ENCODE results near the gene CELA3B.
"Not testable (repeated sequence)": the region's sequence is repeated elsewhere in the genome, so short reads cannot be mapped to it uniquely, and the experiment has no call there.

Gene CELA3B, protein sequence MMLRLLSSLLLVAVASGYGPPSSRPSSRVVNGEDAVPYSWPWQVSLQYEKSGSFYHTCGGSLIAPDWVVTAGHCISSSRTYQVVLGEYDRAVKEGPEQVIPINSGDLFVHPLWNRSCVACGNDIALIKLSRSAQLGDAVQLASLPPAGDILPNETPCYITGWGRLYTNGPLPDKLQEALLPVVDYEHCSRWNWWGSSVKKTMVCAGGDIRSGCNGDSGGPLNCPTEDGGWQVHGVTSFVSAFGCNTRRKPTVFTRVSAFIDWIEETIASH

DNA sequence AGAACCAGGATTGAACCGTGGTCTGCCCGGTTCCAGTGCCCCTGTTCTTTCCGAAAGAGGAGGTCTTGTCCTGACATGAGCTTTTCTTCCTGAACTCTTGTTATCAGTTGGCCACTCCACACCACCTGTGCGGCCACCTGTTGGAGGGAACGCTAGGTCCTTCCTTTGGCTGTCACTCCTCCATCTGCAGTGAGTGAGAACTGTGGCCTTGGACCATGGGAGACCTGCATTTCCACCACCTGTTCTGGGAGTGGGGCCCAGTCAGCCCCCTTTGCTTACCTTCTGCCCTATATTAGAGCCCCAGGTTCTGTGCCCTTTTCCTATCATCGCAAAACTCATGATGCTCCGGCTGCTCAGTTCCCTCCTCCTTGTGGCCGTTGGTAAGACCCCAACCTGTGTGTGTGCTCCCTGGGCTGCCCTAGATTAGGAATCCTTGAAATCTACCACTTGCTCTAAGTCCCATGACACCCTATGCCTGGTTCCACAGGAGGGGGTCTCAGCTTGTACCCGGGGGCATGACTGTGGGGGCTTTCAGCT, at the start of gene CELA3B:
Gene CELA3B, plus strand, starts transcription at position 320 of the 537 bp plus-strand sequence. Its CDS starts 18 bp downstream, at position 338.
- DNase-seq (ENCODE audit: low spot score) = not testable (repeated sequence)

DNA sequence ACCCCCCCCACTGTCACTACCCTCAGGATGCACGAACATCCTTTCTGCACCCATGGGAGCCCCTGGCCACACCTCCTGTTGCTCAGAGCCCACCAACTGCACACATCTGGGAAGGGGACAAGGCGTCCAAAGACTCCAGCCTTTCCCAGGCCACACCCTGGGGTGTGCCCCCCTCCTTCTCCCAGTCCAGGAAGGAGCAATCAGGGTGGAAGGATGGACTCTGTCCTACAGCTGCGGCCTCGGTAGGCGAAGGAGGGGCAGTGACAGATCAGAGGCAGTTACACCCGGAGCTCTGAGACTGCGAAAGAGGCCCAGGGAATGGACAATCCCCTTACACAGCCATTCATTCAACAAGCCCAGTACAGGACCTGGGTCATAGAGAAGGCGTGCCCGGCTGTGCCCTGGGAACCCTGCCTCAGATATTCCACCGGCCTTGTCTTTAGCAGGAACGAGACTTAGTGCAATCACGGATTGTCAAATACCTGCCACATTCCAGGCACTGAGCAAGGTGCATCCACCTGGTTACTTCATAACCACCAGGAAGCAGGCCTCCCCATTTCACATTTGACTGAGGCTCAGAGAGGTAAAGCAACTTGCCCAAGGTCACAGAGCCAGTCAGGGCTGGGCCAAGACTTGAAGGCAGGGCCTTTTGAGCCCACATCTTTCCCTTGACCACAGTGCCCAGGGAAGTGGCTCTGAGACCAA, 49.1 kb upstream of the CELA3B start:
- DNase-seq (ENCODE audit: low spot score) = peak; percentile 79

DNA sequence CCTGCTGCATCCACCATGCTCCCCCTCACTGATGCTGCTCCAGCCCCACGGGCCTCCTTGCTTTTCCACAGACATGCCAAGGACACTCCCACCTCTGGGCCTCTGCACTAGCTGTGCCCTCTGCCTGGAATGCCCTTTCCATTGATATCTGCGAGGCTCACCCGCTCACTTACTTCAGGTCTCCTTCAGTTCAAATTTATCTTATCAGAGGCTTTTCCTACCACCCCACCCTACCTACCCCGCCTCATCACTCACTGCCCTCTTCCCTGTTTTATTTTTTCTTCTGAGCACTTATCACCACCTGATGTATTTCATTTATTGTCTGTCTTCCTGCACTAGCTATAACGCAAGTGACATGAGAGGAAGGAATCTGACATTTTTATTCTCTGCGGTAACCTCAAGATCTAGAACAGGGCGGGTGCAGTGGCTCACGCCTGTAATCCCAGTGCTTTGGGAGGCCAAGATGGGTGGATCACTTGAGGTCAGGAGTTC, 46.7 kb upstream of the CELA3B start:
- no peak for DNase-seq (ENCODE audit: low spot score)

DNA sequence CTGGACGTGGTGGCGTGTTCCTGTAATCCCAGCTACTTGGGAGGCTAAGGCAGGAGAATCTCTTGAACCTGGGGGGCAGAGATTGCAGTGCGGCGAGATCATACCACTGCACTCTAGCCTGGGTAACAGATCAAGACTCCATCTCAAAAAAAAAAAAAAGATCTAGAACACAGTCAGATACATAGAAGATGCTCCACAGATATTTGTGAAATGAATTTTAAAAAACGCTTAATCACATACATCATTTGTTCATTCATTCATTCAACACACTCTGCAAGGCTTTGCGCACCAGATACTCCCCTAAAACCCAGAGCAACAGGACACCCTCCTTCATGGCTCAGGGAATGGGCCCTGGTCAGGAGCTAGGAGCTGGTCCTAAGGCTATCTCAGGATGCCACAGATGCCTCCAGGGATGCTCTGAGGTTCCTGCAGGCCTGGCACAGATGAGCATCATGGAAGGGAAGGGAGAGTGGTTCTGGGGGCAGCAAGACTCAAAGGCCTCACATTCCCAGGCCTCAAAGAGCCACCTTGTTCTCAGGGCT, 46.1 kb upstream of the CELA3B start:
- no peak for DNase-seq (ENCODE audit: low spot score)

DNA sequence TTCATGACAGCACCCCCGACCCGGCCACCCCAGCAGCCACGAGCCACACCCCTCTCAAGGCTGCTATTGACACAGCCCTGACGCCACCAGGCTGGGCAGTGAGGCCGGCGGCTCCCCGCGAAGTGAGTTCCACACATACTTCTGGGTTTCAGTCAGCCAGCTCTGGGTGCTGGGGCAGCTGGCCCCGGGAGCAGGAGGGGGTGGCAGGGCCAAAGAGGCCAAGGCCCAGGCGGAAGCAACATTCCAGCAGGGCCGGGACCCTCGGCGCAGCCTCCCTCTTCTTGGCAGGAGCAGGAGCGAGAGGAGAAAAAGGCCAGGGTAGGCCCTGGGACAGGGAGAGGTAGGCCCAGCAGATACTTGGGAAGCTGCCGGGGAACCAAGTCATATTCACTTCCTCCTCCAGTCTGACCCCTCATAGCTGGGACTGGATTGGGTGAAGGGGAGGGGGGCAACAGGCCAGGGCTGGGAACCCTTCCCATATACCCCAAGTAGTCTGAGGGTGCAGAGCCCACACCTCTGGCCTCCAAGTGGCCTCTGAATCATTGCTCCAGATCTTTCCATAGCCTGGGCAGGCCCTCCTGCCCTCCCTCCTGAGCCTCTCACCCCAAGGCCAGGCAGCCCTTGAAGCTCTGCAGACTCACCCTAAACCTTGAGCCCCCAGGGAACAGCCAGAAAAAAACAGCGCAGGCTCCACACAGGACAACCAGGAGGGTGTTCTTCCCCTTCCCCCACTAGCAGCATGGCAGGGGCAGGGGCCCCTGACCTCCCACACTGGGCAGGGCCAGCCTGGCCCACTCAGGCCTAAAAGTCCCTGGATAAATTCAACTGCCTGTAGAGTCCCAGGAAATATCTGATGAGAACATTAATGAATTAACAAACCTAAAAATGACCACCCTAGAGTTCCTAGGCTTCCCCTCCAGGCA, 45.4 kb upstream of the CELA3B start:
- DNase-seq (ENCODE audit: low spot score) = peak; percentile 84

DNA sequence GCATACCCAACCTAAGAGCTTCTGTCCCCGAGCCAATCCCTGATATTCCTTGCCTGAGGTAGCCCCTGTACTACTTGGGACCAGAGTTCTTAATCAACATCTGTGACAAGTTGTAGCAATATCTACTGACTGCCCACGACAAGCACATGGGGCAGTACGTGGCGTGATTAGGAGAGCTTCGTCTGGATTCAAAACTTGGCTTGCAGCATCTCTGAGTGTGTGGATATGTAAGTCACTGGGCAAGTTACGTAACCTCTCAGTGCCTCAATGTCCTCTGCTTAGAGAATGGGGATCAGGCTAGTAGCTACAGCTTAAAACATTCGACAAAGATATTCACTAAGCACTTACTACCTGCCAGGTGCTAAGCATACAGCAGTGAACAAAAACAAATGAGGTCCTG, 44.7 kb upstream of the CELA3B start:
- DNase-seq (ENCODE audit: low spot score) = peak; percentile 67

DNA sequence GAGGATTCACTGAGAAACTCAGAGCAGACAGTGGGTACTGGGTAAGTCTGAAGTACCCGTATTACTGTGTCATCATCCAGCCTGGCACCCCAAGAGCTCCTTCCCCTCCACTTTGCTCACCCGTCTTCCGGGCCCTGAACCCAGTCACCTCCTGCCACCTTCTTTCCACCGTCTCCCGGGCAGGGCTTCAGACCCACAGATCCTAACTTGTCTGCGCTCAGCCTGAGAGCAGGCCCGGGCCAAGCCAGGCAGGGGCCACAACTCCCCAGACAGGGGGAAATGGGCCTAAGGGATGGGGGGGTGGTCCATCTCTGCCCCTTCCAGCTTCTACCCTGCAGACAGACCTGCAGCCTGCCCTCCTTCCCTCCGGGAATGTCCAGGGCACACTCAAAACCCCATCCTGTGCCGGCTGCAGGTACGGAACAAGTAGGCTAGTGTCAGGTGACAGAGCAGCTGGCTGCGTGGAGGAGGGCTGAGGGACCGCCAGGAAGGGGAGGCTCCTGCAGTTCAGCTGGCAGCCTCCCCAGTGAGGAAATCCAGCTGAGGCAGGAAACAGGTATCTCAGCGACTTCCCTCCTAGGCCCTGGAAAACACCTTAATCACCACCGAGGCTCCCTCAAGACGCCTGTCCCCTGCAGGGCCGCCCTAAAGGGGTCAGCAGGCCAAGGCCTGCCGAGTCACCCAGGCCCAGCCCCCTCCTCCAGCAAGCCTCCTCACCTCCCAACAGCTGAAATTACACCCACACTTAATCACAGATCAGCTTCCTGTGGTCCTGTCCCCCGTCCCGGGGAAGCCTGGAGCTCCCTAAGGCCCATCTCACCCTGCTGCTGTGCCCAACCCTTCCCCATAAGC, 43.2 kb upstream of the CELA3B start:
- DNase-seq (ENCODE audit: low spot score) = no peak

DNA sequence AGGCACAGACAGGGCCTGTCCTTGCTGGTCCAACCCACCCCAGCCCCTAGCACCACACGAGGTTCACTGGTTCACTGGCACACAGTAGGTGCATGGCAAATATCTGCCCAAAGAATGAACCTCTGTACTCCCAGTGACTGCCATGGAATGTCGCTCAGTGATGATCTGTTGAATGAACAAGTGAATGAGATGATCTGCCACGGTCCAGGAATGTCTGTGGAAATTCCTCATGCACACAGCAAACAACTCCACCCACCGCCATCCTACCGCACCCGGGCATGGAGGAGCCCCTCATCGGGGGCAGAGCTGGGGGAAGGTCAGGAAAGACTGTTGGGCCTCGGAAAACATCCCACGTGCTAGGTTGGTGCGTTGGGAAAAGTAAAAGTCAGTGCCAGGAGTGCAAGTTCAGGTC, 41.4 kb upstream of the CELA3B start:
- peak; percentile 34 for DNase-seq (ENCODE audit: low spot score)

DNA sequence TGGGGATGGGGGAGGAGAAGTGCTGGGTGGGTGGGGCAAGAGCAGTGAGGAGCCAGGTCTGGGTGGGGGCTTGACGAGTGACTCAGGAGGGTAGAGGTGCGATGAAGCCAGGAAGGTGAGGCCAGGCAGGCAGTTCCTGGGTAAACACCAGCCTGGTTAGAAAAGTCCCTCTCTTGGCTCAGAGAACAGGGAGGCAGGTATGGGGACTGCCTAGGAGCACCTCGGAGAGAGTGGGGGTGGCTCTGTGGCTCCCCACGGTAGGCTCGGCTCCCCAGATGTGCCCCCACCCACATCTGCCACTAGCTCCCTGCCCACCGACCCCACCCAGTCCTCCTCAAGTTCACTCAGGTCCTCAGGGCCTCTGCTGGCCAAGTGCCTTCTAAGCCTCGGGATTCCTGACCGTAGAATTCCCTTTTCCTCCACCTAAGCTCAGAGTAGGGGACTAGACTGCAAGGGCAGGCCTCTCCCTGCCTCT, 40.9 kb upstream of the CELA3B start:
- no peak for DNase-seq (ENCODE audit: low spot score)

DNA sequence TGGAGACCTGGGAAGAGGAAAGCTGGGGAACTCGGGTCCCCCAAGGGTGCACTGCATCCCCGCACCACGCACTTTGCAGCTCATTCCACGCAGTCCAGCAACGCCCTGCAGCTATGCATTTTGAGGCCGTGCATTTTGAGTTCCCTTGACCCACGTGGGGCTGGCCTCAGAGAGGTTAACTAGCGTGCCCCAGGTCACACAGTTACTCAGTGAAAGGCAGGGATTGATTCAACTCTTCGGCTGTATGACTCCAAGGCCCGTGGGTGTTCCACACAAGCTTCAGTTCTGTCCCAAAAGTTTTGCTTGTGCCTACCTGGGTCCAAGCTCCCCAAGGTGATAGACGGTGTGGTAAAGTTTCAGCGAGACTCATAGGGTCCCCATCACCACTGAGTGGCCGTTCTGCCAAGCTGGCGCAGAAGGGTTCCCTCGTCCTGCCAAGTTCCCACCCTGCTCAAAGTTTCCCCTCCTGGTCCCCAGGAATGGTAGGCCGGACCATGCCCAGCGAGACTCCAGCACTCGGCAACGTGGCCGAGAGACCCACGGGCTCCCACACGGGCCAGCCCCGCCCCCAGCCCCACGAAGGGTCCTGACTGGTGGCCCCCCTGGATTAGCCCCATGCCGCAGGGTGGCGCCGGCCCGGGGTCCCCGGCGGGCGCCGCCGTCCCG, 40.3 kb upstream of the CELA3B start:
- no peak for DNase-seq (ENCODE audit: low spot score)

DNA sequence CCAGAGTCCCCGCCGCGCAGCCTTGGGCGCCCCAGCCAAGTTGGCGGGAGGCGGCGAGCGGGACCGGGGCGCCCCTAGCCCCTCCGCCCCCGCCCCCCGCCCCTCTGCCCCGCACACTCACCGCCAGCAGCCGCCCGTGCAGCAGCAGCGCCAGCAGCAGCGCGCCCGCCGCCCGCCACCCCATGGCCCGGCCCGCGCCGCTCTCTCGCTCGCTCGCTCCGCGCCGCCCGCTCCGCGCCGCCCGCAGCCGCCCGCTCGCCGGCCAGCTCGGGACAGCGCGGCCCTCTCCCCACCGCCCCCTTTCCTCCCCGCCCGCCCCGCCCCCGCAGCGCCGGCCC, 39.8 kb upstream of the CELA3B start, which contains the start of gene HSPG2:
Gene HSPG2, minus strand, starts transcription at position 277 of the 338 bp plus-strand sequence. Its CDS starts 93 bp downstream, at position 184.
- DNase-seq (ENCODE audit: low spot score) = no peak

DNA sequence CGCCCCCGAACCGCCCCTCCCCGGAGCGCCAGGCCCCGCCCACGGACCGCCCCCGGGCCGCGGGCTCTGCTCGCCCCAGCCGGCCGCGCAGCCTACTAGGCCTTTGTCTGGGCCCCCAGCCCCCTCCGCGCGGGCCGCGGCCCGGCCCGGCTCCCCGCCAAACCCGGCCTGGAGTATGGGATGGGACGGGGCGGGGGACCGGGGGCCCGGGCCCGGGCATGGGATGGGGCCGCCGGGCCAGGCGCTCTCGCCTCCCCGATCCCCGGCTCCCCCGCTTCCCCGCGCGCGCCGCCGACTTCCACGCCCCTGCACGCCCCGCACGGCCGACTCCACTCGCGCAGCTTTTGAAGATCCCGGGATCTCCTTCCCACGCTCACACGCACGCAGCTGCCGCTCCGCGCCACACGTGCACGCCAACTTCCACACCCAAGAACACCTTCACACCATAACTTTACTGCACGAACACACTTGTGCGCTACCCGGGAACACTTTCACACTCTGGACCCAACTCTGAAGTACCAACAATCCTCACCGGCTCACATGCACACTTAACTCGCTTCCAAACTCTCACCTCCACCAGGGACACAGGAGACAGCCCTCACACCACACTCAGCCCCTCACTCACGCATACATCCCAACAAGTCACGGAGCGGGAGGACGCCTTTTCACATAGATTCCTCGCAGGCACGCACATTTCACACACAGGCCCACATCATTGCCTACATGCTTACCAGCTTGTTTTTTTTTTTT, 39.3 kb upstream of the CELA3B start:
- peak; percentile 93 for DNase-seq (ENCODE audit: low spot score)

DNA sequence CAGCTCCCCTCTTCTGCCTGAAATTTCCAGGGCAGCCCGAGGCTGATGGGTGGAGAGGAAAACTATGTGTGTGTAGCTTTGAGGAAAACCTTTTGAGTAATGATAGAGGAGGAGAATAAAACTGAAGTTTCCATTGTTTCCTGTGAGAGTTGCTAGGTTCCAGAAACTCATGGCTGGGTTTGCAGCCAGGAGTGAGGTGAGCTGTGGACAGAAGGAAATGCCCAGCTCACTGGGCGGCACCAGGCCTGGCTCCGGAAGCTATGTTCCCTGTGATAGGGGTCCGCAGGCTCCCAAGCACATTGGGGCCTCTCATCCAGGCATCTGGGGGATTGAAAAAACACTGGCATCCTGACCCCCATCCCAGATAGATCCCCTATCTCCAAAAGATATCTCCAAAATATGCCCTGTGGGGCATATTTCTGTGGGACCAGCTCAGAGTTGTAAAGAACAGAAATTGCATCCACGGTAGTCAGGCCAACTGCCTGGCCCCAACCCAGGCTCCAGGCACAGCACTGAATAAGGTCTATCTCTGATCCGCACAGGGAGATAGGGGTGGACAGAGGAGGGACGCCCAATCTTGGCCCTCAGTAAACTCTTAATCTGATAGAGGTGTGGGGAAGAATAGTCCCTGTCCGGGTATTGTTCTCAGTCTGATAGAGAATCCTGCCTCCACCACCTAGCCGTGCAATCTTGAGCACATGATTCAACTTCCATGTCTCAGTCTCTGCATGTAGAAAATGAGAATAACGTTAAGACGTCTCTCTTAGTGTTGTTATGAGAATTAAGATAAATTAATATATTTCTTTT, 37.9 kb upstream of the CELA3B start:
- DNase-seq (ENCODE audit: low spot score) = no peak

DNA sequence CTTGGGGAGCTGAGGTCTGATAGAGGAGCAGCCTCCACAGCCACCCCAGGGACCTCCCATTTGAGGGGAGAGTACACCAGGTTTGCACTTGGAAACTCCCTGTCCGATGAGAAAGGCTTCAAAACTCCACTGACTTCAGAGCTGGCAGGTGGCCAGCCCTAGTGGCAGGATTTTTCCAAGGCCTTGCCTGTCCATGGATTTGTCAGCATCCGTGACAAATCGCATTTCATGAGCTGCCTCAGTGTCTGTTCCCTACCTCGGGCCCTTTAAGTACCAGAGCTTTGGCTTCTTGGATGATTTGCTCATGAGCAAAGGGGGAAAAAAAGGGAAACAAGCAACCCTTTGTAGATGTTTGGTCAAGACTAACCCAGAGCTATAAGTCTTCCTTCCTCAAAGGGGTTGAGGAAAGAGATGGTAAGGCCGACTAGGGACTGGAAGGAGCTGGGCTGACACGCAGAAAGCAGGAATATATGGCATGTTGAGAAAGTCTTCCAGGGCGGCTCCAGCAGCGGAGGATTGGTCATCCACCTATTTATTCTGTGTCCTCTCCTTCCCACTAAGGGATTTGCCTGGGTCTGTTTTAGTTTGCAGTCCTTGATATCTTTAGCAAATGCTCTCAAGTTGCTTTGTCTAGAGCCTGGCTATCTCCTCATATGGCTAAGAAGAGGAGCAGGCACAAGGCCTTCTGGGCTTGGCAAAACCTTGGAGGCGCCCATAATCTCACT, 37.0 kb upstream of the CELA3B start:
- peak; percentile 84 for DNase-seq (ENCODE audit: low spot score)

DNA sequence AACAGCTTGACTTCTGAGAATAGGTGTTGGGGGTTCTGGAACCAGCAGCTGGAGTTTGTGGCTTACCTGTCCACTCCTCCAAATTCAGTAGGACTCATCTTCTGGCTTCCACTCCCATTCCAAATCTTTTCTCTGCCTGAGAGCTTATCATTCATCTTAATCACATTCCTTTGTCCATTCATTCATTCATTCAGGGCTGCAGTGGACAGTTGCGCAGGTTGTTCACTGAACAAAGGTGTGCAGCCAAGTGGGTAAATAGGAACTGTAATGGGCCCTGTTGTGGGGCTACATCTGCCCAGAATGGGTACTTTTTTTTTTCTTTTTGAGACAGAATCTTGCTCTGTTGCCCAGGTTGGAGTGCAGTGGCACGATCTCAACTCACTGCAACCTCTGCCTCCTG, 36.3 kb upstream of the CELA3B start:
- no peak for DNase-seq (ENCODE audit: low spot score)

DNA sequence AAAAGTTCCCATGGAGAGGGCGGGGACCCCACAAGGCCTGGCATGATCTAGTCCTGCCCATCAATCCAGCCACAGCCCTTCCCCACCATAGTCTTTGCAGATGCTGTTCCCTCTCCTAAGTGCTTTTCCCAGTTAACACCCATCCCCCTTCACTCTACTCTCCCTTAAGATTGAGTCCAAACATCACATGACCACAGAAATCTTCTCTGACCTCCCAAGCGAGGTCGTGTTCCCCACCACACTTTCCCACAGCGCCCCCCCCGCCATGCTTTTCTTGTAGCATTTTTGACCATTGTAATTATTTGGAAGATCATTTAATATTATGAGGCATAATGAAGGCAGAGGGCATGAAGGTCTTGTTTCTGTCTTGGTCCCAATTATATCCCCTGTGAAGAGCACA, 35.5 kb upstream of the CELA3B start:
- DNase-seq (ENCODE audit: low spot score) = no peak

DNA sequence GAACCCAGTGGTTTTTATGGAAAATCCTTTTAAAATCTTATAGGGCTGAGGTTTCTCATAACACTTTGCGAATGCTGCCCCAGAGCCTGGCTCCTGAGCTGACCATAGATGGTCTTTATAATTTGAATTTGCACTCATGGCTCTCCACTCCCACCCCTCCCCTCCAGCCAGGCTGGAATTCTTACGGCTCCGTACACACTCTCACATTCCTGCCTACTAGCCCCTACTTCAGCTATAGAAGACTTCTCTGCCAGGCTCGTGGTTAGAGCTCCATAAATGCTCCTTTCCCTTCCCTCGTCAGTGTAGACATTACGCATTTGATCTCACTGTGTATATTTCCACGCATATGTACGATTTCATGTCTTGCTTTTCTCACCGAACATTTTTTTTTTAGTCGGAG, 34.4 kb upstream of the CELA3B start:
- no peak for DNase-seq (ENCODE audit: low spot score)

Data from AG20443 (cell line).